Kidney epithelial cell (primary cell): Measurements from ENCODE around the gene ANKS1A. TPM values are rescaled to one million over a fixed set of nuclear protein-coding genes. Genes with fewer than 3 reads are reported as not detected.

Experiments used
- DNase-seq: peaks from one replicate; pipeline ENCODE4 v3.0.0-alpha.2; 2010; ENCODE audit warnings: low read depth
- H3K27me3 ChIP-seq: 2 replicates; pipeline ENCODE4 v1.6.0; 2011; ENCODE audit warnings: low read length; ENCODE audit not compliant: control insufficient read depth, insufficient read depth
- H3K36me3 ChIP-seq: 2 replicates; pipeline ENCODE4 v1.5.1; 2011; ENCODE audit warnings: low read length; ENCODE audit not compliant: control insufficient read depth, insufficient read depth
- H3K4me3 ChIP-seq: 2 replicates; pipeline ENCODE4 v1.5.1; 2011; ENCODE audit warnings: low read depth, mild to moderate bottlenecking, control low read depth, low read length
- total RNA-seq: library from RNA; depleted of rRNA; stranded (reverse); fragments of >200 nt; gene quantifications from 2 replicates; pipeline ENCODE4 v1.2.3, GENCODE V29; 2015
- TF ChIP-seq, protein P1 (sequence below): IDR thresholded peaks from 2 replicates; pipeline ENCODE4 v1.5.1; 2011; ENCODE audit warnings: mild to moderate bottlenecking, moderate library complexity, low read length, control low read depth, inconsistent platforms; ENCODE audit not compliant: insufficient read depth, poor library complexity, severe bottlenecking

ANKS1A gene
- total RNA-seq, 1 donor from 2014 or later, result 20.2 TPM

DNA sequence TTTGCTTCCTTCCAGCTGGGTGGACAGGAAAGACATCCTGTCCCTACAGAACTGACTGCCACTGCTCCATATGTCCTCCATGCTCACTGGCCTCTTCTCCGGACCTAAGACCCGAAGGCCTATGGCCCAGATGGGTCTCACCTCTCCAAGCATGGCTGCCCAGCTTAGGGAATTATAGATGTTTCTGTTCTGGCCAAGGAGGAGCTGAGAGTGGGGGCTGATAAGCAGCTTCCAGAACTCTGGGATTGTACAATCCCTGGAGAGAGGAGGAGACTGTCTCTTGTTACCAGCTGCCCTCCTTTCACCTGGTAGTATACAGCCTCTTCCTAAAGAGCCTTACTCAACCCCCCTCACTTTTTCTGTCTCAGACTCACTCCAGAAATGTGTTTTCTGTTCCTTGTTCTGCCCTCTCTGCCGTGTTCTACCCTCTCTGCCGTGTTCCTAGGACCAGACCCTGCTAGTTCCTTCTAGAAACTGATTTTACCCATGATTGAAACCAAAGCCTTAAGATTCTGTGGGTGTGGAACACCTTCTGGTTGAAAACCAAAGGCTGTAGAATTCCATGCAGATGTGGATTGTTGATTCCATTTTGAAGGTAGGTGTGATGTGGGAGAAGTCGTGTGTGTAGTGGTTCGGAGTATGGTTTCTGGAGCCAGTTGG, 28.7 kb downstream of the ANKS1A start:
- no peak overlapping the region for H3K4me3 ChIP-seq
- no peaks in the 10 kb centered on the region for H3K36me3 ChIP-seq
- no peaks in the 10 kb centered on the region for H3K27me3 ChIP-seq
- no peak for DNase-seq
- TF ChIP-seq, protein P1, sequence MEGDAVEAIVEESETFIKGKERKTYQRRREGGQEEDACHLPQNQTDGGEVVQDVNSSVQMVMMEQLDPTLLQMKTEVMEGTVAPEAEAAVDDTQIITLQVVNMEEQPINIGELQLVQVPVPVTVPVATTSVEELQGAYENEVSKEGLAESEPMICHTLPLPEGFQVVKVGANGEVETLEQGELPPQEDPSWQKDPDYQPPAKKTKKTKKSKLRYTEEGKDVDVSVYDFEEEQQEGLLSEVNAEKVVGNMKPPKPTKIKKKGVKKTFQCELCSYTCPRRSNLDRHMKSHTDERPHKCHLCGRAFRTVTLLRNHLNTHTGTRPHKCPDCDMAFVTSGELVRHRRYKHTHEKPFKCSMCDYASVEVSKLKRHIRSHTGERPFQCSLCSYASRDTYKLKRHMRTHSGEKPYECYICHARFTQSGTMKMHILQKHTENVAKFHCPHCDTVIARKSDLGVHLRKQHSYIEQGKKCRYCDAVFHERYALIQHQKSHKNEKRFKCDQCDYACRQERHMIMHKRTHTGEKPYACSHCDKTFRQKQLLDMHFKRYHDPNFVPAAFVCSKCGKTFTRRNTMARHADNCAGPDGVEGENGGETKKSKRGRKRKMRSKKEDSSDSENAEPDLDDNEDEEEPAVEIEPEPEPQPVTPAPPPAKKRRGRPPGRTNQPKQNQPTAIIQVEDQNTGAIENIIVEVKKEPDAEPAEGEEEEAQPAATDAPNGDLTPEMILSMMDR, result no peak

- Histone ChIP-seq H3K4me3 (no peak overlapping the region), H3K27me3 (no peaks in the 10 kb centered on the region), H3K36me3 (no peaks in the 10 kb centered on the region)
- TF ChIP-seq, protein P1, result no peak
- no peak for DNase-seq
Observed at GRCh38 chr6:34919651-34920050, 30.6 kb downstream of the ANKS1A start.

- Histone ChIP-seq H3K36me3 (no peaks in the 10 kb centered on the region), H3K4me3 (no peak overlapping the region), H3K27me3 (no peaks in the 10 kb centered on the region)
- DNase-seq, result no peak
- TF ChIP-seq, protein P1, result no peak
Observed at GRCh38 chr6:34920097-34920496, 31.0 kb downstream of the ANKS1A start.

- Histone ChIP-seq H3K36me3 (no peaks in the 10 kb centered on the region), H3K27me3 (no peaks in the 10 kb centered on the region), H3K4me3 (no peak overlapping the region)
- TF ChIP-seq, protein P1, result no peak
- DNase-seq, result peak; percentile 65
Observed at GRCh38 chr6:34922177-34922663, 33.2 kb downstream of the ANKS1A start.

DNA sequence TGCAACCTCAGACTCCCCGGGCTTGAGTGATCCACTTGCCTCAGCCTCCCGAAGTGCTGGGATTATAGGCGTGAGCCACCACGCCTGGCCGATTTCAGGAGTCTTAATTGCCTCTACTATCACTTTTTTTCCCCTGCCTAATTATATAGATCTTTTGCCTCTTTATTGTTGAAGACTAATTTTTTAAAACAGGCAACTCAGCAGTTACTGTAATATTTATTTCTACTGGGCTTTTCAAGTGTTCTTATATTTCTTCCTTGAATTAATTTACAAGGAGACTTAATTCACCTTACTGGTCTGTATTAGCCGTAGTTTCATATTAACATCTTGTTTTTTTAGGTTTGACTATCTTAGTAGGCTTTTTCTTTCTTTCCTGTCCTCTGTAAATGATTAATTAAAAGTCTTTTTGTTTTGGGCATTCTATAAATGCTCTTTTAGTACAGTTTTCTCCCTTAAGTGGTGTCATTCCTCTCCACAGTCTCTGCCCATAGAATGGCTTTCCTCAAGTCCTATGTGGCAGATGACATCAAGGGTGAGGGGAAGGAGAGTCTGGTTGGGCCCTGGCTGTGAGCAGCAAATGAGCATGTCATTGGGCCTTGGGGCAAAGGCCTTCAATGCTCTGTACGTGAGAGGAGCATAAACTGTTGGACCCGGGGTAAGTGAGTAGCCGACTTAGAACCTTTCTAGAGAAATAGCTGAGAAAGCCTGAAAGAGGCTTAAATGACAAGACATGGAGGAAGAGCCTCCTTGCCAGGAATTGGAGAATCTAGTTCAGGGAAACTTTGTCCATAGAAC, 36.0 kb downstream of the ANKS1A start:
- DNase-seq, result no peak
- TF ChIP-seq, protein P1, result no peak
- Histone ChIP-seq H3K4me3 (no peak overlapping the region), H3K27me3 (no peaks in the 10 kb centered on the region), H3K36me3 (no peaks in the 10 kb centered on the region)
